Measurements from ENCODE around the gene PYROXD2. TPM values are rescaled to one million over a fixed set of nuclear protein-coding genes. Genes with fewer than 3 reads are reported as not detected.

Gene PYROXD2
- 27.4 TPM for polyA plus RNA-seq (ENCODE audit: insufficient read length)

GRCh38 chr10:98414932-98415730 lies at the start of gene PYROXD2:
Gene PYROXD2, minus strand, starts transcription at chr10:98415182. Its CDS starts 47 bp downstream, at chr10:98415135.
- DNase-seq = peak; percentile 85

GRCh38 chr10:98463976-98464754 lies 49.2 kb upstream of the PYROXD2 start:
- no peak for DNase-seq

GRCh38 chr10:98463016-98463415 lies 48.0 kb upstream of the PYROXD2 start:
- no peak for DNase-seq

- no peak for DNase-seq
Observed at GRCh38 chr10:98461500-98461842, 46.5 kb upstream of the PYROXD2 start.

DNA sequence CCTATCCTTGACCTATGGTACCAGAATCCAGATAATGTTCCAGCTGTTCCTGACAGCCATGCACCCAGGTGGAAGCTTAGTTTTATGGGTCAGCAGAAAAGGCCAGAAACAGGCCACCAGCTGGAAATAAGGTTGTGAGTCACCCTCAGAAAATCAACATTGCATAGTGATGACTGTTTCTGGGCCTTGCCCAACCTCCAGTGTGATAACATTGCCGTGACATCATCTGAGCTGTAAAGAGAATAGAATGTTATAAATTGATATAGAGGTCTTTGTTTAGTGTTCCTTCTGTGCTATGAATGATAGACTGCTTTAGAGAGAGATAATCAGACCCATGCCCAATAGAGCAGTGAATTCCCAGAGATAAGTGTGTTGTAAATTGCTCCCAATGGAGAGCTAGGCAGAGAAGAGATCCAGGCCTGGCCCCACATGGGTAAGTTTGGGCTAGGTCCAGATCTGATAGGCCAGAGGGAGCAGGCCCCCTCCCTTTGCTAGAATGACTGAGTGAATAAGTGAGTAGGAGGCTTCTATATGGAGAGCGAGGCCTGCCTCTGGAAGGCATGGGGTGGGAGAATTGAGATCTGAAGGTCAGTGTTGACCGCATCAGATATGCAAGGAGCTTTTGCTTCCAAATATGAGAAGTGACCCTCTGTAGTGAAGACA lies 46.0 kb upstream of the PYROXD2 start:
- no peak for DNase-seq

GRCh38 chr10:98458809-98459784 lies 44.1 kb upstream of the PYROXD2 start:
- no peak for DNase-seq

- no peak for DNase-seq
Observed at GRCh38 chr10:98457721-98458120, 42.7 kb upstream of the PYROXD2 start.

GRCh38 chr10:98456686-98457482 lies 41.9 kb upstream of the PYROXD2 start:
- DNase-seq = no peak

DNA sequence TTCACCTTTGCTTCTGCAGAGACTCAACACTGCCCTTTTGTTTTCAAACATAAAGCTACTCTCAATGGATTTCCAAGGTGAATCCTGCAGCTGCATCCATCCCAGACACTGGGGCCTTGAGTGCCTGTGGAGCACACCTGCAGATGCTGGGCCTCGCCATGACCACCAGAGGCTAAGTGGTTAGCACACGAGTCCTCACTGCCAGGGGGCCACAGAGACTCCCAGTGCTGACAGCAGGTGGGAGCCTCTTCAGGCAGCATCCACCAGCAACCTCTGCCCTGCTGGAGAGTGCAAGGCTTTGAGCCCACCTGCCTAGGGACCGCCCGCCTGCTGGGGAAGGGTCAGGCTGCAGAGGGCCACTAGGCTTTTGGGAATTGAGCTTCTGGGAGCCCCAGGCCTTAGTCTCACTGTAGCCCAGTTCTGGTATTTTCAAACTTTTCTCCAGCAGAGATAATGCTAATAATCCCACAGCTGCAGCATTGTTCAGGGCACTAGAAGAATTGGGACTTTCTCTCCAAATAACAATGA lies 41.1 kb upstream of the PYROXD2 start:
- DNase-seq = no peak

DNA sequence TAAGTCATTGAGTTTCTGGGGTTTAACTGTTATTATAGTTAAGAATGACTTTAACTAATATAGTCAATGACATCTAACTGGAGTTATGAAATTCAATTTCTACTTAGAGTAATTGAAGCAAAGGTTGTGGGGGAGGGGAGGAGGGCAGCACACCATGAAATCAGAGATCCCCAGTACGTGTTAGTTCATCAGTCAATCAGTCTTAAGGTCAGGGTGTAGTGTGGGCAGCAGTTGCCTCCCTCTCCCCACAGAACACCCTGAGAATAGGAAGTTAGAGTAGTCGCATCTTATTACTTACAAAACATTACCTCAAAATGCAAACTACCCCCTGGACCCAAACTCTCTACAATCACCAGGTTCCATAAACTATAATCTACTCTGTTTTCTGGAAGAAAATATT lies 38.7 kb upstream of the PYROXD2 start:
- DNase-seq = no peak

- DNase-seq = no peak
Observed at GRCh38 chr10:98450618-98451017, 35.6 kb upstream of the PYROXD2 start.

GRCh38 chr10:98449287-98449686 lies 34.3 kb upstream of the PYROXD2 start:
- DNase-seq = no peak

DNA sequence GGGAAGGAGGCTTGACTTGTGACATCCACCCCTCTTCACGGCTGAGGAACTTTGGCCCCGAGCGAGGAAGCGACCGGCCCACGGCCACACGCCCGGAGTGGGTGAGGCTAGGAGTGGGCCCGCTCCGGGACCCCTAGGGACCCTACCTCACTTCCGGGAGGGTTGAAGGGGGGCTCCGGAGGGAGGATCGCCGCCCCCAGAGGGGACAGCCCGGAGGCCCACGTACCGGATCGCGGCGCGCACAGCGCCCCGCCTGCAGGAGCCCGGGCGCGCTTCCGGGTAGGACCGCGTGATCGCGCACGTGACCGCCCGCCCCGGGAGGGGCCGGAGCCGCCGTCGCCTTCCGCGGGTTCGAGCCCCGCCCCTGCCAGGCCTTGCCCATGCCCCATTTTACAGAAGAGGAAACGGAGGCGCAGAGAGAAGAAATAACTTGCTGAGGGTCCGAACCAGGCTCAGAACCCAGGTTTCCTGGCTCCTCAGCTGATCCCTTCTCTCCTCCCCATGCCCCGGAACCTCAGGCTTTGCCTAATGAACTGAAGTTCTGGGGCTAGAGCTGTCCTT lies 31.8 kb upstream of the PYROXD2 start, which contains the start of gene HPS1:
HPS1 (minus strand) TSS at position 275 of the 561 bp plus-strand sequence. CDS start 3,695 bp downstream, outside the sequence.
- DNase-seq = peak; percentile 83

GRCh38 chr10:98446151-98446660 lies 31.2 kb upstream of the PYROXD2 start:
- peak; percentile 20 for DNase-seq

GRCh38 chr10:98445200-98445812 lies 30.3 kb upstream of the PYROXD2 start:
- no peak for DNase-seq

DNA sequence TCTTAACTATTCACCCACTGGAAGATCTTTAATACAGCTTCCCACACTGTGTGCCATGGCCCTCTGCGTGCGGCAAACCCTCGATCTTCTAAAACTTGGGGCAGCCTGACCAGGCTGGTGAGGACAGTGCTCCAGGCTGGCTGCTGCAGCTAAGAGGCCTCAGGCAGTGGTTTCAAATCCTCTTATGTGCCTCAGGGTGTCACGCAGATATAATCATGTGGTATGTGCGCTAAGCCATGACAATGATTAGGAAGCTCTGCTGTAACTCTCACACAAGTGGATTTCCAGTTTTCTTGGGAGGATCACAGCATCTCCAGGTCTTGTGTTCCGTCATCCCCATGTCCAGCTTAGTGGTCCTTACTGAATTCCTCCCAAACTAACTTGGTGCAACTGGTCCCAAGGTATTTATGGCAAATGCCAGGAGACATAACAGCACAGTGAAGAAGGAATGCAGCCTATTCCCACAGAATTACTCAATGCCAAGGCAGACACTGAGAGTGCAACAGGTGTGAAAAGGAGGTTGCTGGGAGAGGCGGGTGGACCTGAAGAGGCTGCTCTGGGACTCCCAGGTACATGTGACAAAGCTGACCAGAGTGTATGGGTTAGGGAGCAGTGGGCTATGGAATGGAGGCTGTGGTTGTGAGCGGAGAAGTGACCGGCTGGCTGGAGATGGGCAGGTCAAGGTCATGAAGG lies 29.5 kb upstream of the PYROXD2 start:
- no peak for DNase-seq

- no peak for DNase-seq
Observed at GRCh38 chr10:98438715-98439114, 23.7 kb upstream of the PYROXD2 start.

GRCh38 chr10:98436704-98437103 lies 21.7 kb upstream of the PYROXD2 start:
- DNase-seq = no peak

- DNase-seq = no peak
Observed at GRCh38 chr10:98435178-98435577, 20.2 kb upstream of the PYROXD2 start.
